ENCODE measurements around the gene KRI1. TPM values are rescaled to one million over a fixed set of nuclear protein-coding genes. Genes with fewer than 3 reads are reported as not detected.
"Not testable (repeated sequence)": the region's sequence is repeated elsewhere in the genome, so short reads cannot be mapped to it uniquely, and the experiment has no call there.

The KRI1 gene
- polyA plus RNA-seq, 1 donor: 22.1 TPM

DNA sequence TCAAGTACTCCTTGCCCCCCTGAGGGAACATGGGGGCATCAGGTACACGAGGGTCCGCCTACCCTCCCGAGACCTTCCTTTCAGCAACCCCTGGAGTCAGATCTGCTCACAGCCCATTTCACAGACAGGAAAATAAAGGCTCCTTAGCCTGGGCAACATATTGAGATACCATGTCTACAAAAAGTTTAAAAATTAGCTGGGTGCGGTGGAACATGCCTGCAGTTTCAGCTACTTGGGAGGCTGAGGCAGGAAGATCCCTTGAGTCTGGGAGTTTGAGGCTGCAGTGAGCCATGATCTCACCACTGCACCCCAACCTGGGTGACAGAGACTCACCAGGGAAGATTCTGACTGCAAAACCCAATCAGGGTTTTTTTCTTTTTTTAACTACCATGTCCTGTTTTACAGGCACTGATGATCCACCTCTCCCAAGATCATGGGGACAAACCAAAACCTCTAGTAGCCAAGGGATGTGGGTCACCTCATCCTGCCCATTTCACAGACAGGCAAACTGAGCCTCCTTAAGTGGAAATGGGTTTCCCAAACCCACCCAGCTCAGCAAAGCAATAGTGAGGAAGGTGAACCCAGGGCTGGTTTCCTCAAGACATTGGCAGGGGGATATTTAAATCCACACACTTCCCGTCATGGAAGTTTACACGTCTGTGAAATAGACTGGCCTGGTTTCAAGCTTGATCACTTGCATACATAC is 9.4 kb upstream of the KRI1 start:
- Histone ChIP-seq H3K4me1 (ENCODE audit: control insufficient read depth, insufficient read depth, low read length) (no peaks in the 10 kb centered on the region), H3K27me3 (ENCODE audit: control insufficient read depth, insufficient read depth, low read length) (no peaks in the 10 kb centered on the region), H3K9me3 (ENCODE audit: control insufficient read depth, low read depth, low read length) (no peaks in the 10 kb centered on the region), H3K4me3 (ENCODE audit: low read length) (no peak overlapping the region), H3K36me3 (ENCODE audit: control insufficient read depth, insufficient read depth, low read length) (peaks cover 21% of the 10 kb centered on the region), H3K27ac (ENCODE audit: low read length) (no peak overlapping the region)
- no peak for DNase-seq
- 85% methylated on average over 2 of the region's 6 CpGs for WGBS (ENCODE audit: insufficient coverage, low lambda C conversion rate)

DNA sequence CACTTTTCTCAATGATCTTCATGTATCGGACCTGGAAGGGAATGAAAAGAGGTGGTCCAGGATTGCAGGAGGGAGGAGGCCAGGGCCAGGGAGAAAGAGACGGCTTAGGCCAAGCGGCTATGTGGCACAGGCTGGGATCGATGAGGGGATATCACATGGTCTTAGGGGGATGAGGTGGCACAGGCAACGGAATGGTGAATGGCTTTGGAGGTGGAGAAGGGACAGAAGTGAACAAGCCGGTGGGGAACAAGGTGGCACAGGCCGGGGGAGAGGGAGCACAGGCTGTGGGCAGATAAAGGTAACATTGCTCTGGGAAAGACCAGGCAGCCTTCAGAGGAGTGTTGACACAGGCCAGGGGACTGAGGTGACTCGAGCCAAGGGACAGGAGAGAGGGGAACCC is 8.7 kb upstream of the KRI1 start:
- Histone ChIP-seq H3K9me3 (ENCODE audit: control insufficient read depth, low read depth, low read length) (no peaks in the 10 kb centered on the region), H3K27ac (ENCODE audit: low read length) (no peak overlapping the region), H3K4me3 (ENCODE audit: low read length) (no peak overlapping the region), H3K36me3 (ENCODE audit: control insufficient read depth, insufficient read depth, low read length) (peaks cover 17% of the 10 kb centered on the region), H3K4me1 (ENCODE audit: control insufficient read depth, insufficient read depth, low read length) (peaks cover 3% of the 10 kb centered on the region), H3K27me3 (ENCODE audit: control insufficient read depth, insufficient read depth, low read length) (no peaks in the 10 kb centered on the region)
- DNase-seq: no peak
- no CpG with 5 or more reads among the region's 8 CpGs for WGBS (ENCODE audit: insufficient coverage, low lambda C conversion rate)

DNA sequence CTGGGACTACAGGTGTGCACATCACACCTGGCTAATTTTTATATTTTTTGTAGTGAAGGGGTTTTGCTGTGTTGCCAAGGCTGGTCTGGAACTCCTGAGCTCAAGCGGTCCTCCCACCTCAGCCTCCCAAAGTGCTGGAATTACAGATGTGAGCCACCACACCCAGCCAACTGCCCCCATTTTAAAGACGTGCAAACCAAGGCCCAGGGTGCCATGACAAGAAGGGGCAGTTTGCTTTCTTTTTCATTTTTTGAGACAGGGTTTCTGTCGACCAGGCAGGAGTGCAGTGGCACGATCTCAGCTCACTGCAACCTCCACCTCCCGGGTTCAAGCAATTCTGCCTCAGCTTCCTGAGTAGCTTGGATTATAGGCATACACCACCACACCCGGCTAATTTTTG is 8.0 kb upstream of the KRI1 start:
- H3K4me3 ChIP-seq (ENCODE audit: low read length); H3K27ac ChIP-seq (ENCODE audit: low read length); H3K4me1 ChIP-seq (ENCODE audit: control insufficient read depth, insufficient read depth, low read length); DNase-seq; H3K27me3 ChIP-seq (ENCODE audit: control insufficient read depth, insufficient read depth, low read length); H3K9me3 ChIP-seq (ENCODE audit: control insufficient read depth, low read depth, low read length): not testable (repeated sequence)
- peaks cover 16% of the 10 kb centered on the region for H3K36me3 ChIP-seq (ENCODE audit: control insufficient read depth, insufficient read depth, low read length)
- no CpG with 5 or more reads among the region's 6 CpGs for WGBS (ENCODE audit: insufficient coverage, low lambda C conversion rate)

DNA sequence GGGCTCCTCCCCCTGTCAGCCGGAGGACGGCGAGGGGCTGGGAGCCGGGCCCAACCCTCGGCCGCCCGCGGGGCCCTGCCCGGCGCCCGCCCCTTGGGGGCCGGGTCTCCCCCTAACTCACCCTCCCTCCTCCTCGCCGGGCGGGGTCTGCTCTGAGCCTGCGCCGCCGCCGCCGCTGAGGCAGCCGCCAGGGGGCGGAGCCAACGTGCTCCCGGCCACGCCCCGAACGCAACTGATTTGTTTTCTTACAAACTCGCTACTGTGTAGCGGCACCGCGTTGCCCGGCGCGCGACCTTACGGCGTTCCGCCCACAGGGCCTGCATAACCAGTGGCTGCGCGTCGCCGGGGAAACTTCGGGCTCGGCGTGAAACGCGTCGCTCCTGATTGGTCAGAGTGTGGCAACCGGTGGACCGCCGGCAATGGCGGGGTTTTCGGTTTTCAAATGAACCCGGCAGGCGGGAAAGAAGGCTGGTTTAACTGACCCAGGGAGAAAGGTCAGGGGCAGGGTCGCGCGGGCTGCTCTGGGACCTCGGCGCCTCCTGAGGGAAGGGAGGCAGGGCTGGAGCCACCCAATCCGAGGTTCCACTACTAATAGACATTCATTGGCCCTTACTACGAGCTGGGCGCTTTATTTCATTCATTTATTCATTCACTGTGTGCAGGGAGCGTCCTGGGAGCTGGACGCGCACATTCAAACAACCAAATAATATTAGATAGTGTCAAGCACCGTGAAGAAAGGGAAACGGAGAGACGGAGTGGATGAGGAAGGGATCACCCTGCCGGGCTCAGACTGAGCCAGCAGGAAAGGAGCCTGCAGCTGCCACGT is 3.2 kb upstream of the KRI1 start, which contains the start of gene CDKN2D:
Gene CDKN2D, minus strand, starts transcription at position 154 of the 826 bp plus-strand sequence. CDS start 326 bp downstream, outside the sequence.
- H3K9me3 ChIP-seq (ENCODE audit: control insufficient read depth, low read depth, low read length): no peaks in the 10 kb centered on the region
- peaks cover 31% of the 10 kb centered on the region for H3K4me1 ChIP-seq (ENCODE audit: control insufficient read depth, insufficient read depth, low read length)
- no peaks in the 10 kb centered on the region for H3K27me3 ChIP-seq (ENCODE audit: control insufficient read depth, insufficient read depth, low read length)
- peak within 1 kb of the TSS; percentile 30 for H3K27ac ChIP-seq (ENCODE audit: low read length)
- DNase-seq: peak; percentile 100
- peak within 1 kb of the TSS; percentile 50 for H3K4me3 ChIP-seq (ENCODE audit: low read length)
- H3K36me3 ChIP-seq (ENCODE audit: control insufficient read depth, insufficient read depth, low read length): no peaks in the 10 kb centered on the region
- no CpG with 5 or more reads among the region's 71 CpGs for WGBS (ENCODE audit: insufficient coverage, low lambda C conversion rate)

DNA sequence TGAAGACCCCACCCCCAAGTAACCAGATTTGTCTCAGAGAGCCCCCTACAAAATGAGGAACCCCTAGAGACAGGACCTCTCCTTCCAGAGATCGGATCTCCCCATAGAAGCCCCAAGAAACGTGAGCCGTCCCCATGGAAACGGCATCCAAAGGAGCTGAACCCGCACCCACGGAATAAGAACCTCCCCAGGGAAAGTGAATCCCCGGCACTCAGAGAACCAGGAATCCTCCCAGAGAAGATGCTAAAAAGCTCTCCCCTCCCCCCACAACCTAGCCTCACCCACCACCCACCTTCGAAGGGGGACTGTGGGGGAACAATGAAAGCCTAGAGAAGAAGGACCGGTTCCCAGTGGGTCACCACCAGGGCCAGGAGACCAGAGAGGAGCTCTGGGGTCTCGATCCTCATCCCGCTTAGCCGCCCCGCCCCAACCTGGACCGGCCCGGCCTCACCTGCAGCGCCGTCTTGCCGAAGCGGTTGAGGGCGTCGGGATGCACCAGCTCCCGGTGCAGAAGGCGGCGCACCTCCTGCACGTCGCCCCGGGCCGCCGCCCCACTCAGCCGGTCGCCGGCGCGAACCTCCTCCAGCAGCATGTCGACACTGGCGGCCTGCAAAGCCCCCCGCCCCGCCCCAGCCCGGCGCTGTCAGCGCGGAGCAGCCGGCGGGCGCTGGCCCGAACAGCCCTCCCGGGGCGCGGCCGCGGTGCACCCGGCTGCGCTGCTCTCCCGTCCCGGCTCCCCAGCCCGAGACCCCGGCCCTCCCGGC is 2.4 kb upstream of the KRI1 start:
- Histone ChIP-seq H3K4me1 (ENCODE audit: control insufficient read depth, insufficient read depth, low read length) (peaks cover 31% of the 10 kb centered on the region), H3K27ac (ENCODE audit: low read length) (peak overlapping the region; percentile 30), H3K27me3 (ENCODE audit: control insufficient read depth, insufficient read depth, low read length) (no peaks in the 10 kb centered on the region), H3K36me3 (ENCODE audit: control insufficient read depth, insufficient read depth, low read length) (peaks cover 2% of the 10 kb centered on the region), H3K4me3 (ENCODE audit: low read length) (peak overlapping the region; percentile 50), H3K9me3 (ENCODE audit: control insufficient read depth, low read depth, low read length) (no peaks in the 10 kb centered on the region)
- DNase-seq: peak in 1 of 2 donors; percentile 60
- WGBS (ENCODE audit: insufficient coverage, low lambda C conversion rate): no CpG with 5 or more reads among the region's 58 CpGs

DNA sequence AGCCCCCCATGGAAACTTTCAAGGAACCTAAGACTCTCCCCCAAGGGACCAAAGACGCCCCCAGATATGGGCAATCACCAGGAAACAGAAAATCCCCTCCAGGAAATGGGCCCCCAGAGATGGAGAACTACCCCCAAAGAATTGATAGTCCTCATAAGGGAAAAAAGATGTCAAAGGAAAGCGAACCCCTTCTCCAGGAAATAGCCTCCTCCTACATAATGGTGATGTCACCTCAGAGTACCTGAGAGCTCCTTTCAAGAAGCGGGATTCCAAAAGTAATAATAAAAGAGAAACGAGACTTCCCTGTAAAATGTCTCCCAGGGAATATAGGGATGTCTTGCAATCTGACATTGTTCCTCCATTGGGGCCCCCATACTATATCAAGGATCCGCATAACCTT is 1.8 kb upstream of the KRI1 start:
- no peaks in the 10 kb centered on the region for H3K9me3 ChIP-seq (ENCODE audit: control insufficient read depth, low read depth, low read length)
- no peak overlapping the region for H3K27ac ChIP-seq (ENCODE audit: low read length)
- peaks cover 3% of the 10 kb centered on the region for H3K36me3 ChIP-seq (ENCODE audit: control insufficient read depth, insufficient read depth, low read length)
- no peak for DNase-seq
- H3K4me3 ChIP-seq (ENCODE audit: low read length): peak overlapping the region; percentile 50
- WGBS (ENCODE audit: insufficient coverage, low lambda C conversion rate): no CpG with 5 or more reads among the region's 5 CpGs
- H3K27me3 ChIP-seq (ENCODE audit: control insufficient read depth, insufficient read depth, low read length): no peaks in the 10 kb centered on the region
- H3K4me1 ChIP-seq (ENCODE audit: control insufficient read depth, insufficient read depth, low read length): peaks cover 31% of the 10 kb centered on the region

DNA sequence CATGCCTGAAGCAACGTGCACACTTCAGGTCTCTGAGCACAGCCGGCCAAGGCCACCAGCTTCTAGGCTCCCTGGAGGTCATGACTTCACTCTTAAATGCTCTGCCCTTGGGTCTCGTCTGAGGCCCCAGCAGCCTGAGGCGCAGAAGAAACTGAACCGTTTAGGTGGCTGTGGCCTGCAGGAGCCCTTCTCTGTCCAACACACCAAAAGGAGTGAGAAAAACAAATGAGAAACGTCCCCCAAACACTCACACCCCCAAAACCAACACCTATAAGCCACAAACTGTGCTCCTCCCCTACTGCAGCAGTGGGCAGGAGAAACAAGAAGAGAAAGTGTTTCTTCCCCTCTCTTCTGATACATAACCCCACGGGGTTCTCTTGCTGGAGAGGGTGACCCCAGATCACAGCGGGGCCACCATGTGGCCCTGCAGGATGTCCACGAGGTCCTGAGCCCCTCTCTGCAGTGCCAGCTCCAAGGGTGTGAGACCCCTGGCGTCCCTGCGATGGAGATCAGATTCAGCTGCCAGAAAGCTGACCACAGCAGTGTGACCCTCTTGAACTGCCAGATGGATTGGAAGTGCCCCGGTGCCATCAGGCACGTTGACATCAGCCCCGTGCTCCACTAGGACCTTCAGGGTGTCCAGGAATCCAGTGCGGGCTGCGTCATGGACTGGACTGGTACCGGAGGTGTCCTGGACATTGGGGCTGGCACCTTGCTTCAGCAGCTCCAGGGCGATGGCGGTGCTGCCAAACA is 1.0 kb upstream of the KRI1 start:
- no CpG with 5 or more reads among the region's 19 CpGs for WGBS (ENCODE audit: insufficient coverage, low lambda C conversion rate)
- H3K27me3 ChIP-seq (ENCODE audit: control insufficient read depth, insufficient read depth, low read length): no peaks in the 10 kb centered on the region
- H3K36me3 ChIP-seq (ENCODE audit: control insufficient read depth, insufficient read depth, low read length): peaks cover 6% of the 10 kb centered on the region
- peak overlapping the region; percentile 79 for H3K27ac ChIP-seq (ENCODE audit: low read length)
- peak overlapping the region; percentile 92 for H3K4me3 ChIP-seq (ENCODE audit: low read length)
- H3K9me3 ChIP-seq (ENCODE audit: control insufficient read depth, low read depth, low read length): no peaks in the 10 kb centered on the region
- DNase-seq: no peak
- peaks cover 31% of the 10 kb centered on the region for H3K4me1 ChIP-seq (ENCODE audit: control insufficient read depth, insufficient read depth, low read length)

DNA sequence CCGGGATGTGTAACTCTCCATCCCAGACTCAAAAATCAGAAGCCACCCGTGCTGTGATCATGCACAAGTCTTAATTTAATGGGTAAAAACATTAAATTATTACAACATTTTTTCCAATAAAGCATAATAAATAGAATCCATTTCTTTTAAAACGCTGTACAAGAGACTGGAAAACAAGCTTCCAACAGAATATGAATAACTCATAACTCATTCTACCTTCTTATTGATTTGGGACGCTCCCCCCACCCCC is 523 bp upstream of the KRI1 start:
- Histone ChIP-seq H3K36me3 (ENCODE audit: control insufficient read depth, insufficient read depth, low read length) (peaks cover 7% of the 10 kb centered on the region), H3K27ac (ENCODE audit: low read length) (peak overlapping the region; percentile 79), H3K4me3 (ENCODE audit: low read length) (peak overlapping the region; percentile 92), H3K27me3 (ENCODE audit: control insufficient read depth, insufficient read depth, low read length) (no peaks in the 10 kb centered on the region), H3K4me1 (ENCODE audit: control insufficient read depth, insufficient read depth, low read length) (peaks cover 31% of the 10 kb centered on the region), H3K9me3 (ENCODE audit: control insufficient read depth, low read depth, low read length) (no peaks in the 10 kb centered on the region)
- 11% methylated on average over 1 of the region's 4 CpGs for WGBS (ENCODE audit: insufficient coverage, low lambda C conversion rate)
- DNase-seq: no peak

DNA sequence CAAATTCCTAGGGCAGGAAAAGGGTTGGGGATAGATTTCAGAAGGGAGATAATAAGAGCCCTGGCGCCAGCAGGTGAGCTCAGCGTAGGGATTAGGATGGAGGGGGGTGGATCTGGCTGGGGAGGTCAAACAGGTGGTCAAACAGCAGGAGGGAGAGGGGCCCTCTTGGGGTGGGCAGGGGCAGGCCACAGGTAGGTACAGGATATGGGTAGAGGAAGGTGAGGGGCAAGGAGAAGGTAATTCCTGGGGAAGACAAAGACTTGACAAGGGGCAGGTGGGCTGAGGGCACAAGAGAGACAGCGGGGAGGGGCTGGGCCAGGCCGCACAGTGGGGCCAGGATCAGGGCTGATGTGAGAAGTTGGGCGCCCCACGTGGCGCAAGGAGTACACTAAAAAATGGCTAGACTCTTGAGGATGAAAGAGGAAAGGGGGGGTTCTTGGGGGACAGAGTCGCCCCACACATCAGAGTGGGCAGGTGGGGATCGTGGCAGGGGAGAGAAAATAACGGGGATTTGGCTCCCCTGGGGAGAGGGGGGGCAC is 713 bp downstream of the KRI1 start:
- Histone ChIP-seq H3K4me1 (ENCODE audit: control insufficient read depth, insufficient read depth, low read length) (peaks cover 31% of the 10 kb centered on the region), H3K27ac (ENCODE audit: low read length) (peak overlapping the region; percentile 79), H3K9me3 (ENCODE audit: control insufficient read depth, low read depth, low read length) (no peaks in the 10 kb centered on the region), H3K4me3 (ENCODE audit: low read length) (peak overlapping the region; percentile 92), H3K27me3 (ENCODE audit: control insufficient read depth, insufficient read depth, low read length) (no peaks in the 10 kb centered on the region), H3K36me3 (ENCODE audit: control insufficient read depth, insufficient read depth, low read length) (peaks cover 18% of the 10 kb centered on the region)
- WGBS (ENCODE audit: insufficient coverage, low lambda C conversion rate): 20% methylated on average over 1 of the region's 10 CpGs
- DNase-seq: peak in 1 of 2 donors; percentile 61
